ENCODE measurements around the gene SKAP2. TPM values are rescaled to one million over a fixed set of nuclear protein-coding genes. Genes with fewer than 3 reads are reported as not detected.

Gene SKAP2
- polyA plus RNA-seq, 3 donors, result 19.2 to 204 (median 158) TPM

DNA sequence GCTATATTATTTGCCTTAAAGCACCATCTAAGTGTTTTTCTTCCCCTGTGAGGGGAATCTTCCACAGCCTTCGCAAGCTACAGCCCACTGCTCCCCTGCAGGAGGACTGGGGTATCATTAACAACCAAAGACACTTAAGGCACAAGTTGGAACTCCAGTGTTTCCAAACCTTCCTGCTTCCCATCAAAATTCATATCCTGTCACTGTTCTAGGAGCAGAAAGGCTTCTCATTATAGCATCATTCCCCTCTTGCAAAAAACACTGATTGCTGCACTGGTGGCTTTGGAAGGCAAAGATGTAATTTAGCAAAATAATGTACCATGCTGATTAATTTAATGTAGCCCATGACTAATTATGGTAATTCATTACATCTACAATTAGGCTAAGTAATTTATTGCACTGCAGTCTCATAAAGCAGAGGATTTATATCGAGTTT lies 207.2 kb downstream of the SKAP2 start:
- no peak overlapping the region for H3K4me3 Mint-ChIP-seq
- Histone ChIP-seq H3K4me1 (ENCODE audit: control insufficient read depth in 1 of 2, insufficient read depth in 2 of 2, low read length in 2 of 2) (no peaks in the 10 kb centered on the region), H3K27me3 (ENCODE audit: control insufficient read depth in 2 of 2, insufficient read depth in 2 of 2, low read length in 2 of 2) (no peaks in the 10 kb centered on the region), H3K9me3 (replicated peaks in 1 of 2; ENCODE audit: control insufficient read depth in 1 of 2, insufficient read depth in 1 of 2, low read length in 2 of 2) (no peaks in the 10 kb centered on the region), H3K79me2 (ENCODE audit: insufficient read depth, low read length) (no peaks in the 10 kb centered on the region), H4K20me1 (ENCODE audit: insufficient read depth, low read length) (no peaks in the 10 kb centered on the region), H3K4me2 (replicated peaks; ENCODE audit: extremely low read depth, low read length, poor library complexity, severe bottlenecking) (no peak overlapping the region), H3K9ac (ENCODE audit: insufficient read depth, low read length, poor library complexity, severe bottlenecking) (no peak overlapping the region), H3K27ac (ENCODE audit: low read depth in 1 of 2, low read length in 2 of 2) (no peak overlapping the region), H2AFZ (ENCODE audit: insufficient read depth, low read depth, low read length, poor library complexity, severe bottlenecking) (no peak overlapping the region), H3K4me3 (replicated peaks in 1 of 3; ENCODE audit: low read depth in 2 of 3, low read length in 3 of 3) (no peak overlapping the region), H3K36me3 (replicated peaks in 1 of 2; ENCODE audit: control insufficient read depth in 1 of 2, insufficient read depth in 2 of 2, low read length in 2 of 2) (peaks cover 0 to 14% of the 10 kb centered on the region in 2 donors)
- TF ChIP-seq, protein P1, sequence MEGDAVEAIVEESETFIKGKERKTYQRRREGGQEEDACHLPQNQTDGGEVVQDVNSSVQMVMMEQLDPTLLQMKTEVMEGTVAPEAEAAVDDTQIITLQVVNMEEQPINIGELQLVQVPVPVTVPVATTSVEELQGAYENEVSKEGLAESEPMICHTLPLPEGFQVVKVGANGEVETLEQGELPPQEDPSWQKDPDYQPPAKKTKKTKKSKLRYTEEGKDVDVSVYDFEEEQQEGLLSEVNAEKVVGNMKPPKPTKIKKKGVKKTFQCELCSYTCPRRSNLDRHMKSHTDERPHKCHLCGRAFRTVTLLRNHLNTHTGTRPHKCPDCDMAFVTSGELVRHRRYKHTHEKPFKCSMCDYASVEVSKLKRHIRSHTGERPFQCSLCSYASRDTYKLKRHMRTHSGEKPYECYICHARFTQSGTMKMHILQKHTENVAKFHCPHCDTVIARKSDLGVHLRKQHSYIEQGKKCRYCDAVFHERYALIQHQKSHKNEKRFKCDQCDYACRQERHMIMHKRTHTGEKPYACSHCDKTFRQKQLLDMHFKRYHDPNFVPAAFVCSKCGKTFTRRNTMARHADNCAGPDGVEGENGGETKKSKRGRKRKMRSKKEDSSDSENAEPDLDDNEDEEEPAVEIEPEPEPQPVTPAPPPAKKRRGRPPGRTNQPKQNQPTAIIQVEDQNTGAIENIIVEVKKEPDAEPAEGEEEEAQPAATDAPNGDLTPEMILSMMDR (IDR thresholded peaks at IDR 0.05), result no peak
- H3K36me3 Mint-ChIP-seq, result peaks cover 8 to 10% of the 10 kb centered on the region in 2 donors
- H3K27ac Mint-ChIP-seq, result peak overlapping the region in 1 of 7 donors; percentile 25
- H3K27me3 Mint-ChIP-seq (ENCODE audit: low read depth in 3 of 3), result no peaks in the 10 kb centered on the region
- intact Hi-C loops (cut with micrococcal nuclease), result no loop called here
- no peaks in the 10 kb centered on the region for H3K9me3 Mint-ChIP-seq
- H3K4me1 Mint-ChIP-seq, result peaks cover 2% of the 10 kb centered on the region
- WGBS (ENCODE audit: insufficient coverage), result 100% methylated on average over 1 of the region's 2 CpGs
- DNase-seq, result no peak

DNA sequence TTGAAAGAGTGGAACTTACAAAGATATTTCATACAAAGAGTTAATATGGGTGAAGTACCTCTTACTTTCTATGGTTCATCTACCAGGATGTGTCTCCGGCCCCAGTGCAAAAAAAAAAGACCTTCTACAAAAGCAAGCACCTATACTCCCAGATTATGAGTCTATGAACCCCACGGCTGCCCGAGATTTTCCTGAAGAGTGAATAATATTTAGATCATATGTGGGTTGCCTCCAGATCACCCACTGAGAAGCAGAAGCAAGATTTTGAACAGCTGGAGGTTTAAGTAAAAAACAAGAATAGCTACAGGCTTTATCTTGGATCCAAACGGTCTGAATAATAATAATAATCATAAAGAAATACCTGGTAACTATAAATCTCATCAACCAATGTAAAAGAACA lies 207.7 kb downstream of the SKAP2 start:
- H3K27ac Mint-ChIP-seq, result no peak overlapping the region
- no peaks in the 10 kb centered on the region for H3K27me3 Mint-ChIP-seq (ENCODE audit: low read depth in 3 of 3)
- DNase-seq, result no peak

More for the DNA sequence above, 207.7 kb downstream of the SKAP2 start:
- TF ChIP-seq, protein P1 (IDR thresholded peaks at IDR 0.05), result no peak
- H4K20me1 ChIP-seq (ENCODE audit: insufficient read depth, low read length), result no peaks in the 10 kb centered on the region
- H3K9ac ChIP-seq (ENCODE audit: insufficient read depth, low read length, poor library complexity, severe bottlenecking), result no peak overlapping the region
- H3K4me3 ChIP-seq (replicated peaks in 1 of 3; ENCODE audit: low read depth in 2 of 3, low read length in 3 of 3), result no peak overlapping the region
- no CpG with 5 or more reads among the region's 4 CpGs for WGBS (ENCODE audit: insufficient coverage)
- peaks cover 2% of the 10 kb centered on the region for H3K4me1 Mint-ChIP-seq
- H3K36me3 Mint-ChIP-seq, result peaks cover 11 to 12% of the 10 kb centered on the region in 2 donors
- H3K27ac ChIP-seq (ENCODE audit: low read depth in 1 of 2, low read length in 2 of 2), result no peak overlapping the region
- H3K36me3 ChIP-seq (replicated peaks in 1 of 2; ENCODE audit: control insufficient read depth in 1 of 2, insufficient read depth in 2 of 2, low read length in 2 of 2), result peaks cover 0 to 14% of the 10 kb centered on the region in 2 donors
- H3K4me3 Mint-ChIP-seq, result no peak overlapping the region
- intact Hi-C loops (cut with micrococcal nuclease), result no loop called here
- H3K4me1 ChIP-seq (ENCODE audit: control insufficient read depth in 1 of 2, insufficient read depth in 2 of 2, low read length in 2 of 2), result no peaks in the 10 kb centered on the region
- no peaks in the 10 kb centered on the region for H3K27me3 ChIP-seq (ENCODE audit: control insufficient read depth in 2 of 2, insufficient read depth in 2 of 2, low read length in 2 of 2)
- no peak overlapping the region for H3K4me2 ChIP-seq (replicated peaks; ENCODE audit: extremely low read depth, low read length, poor library complexity, severe bottlenecking)
- no peak overlapping the region for H2AFZ ChIP-seq (ENCODE audit: insufficient read depth, low read depth, low read length, poor library complexity, severe bottlenecking)
- H3K9me3 ChIP-seq (replicated peaks in 1 of 2; ENCODE audit: control insufficient read depth in 1 of 2, insufficient read depth in 1 of 2, low read length in 2 of 2), result no peaks in the 10 kb centered on the region
- H3K9me3 Mint-ChIP-seq, result no peaks in the 10 kb centered on the region
- H3K79me2 ChIP-seq (ENCODE audit: insufficient read depth, low read length), result no peaks in the 10 kb centered on the region

All from CD14-positive monocyte (primary cell).